ENCODE data around the gene SUGP1.
A peak's percentile ranks its signal among the peaks of the same experiment; 100 is the strongest.

Gene SUGP1

DNA sequence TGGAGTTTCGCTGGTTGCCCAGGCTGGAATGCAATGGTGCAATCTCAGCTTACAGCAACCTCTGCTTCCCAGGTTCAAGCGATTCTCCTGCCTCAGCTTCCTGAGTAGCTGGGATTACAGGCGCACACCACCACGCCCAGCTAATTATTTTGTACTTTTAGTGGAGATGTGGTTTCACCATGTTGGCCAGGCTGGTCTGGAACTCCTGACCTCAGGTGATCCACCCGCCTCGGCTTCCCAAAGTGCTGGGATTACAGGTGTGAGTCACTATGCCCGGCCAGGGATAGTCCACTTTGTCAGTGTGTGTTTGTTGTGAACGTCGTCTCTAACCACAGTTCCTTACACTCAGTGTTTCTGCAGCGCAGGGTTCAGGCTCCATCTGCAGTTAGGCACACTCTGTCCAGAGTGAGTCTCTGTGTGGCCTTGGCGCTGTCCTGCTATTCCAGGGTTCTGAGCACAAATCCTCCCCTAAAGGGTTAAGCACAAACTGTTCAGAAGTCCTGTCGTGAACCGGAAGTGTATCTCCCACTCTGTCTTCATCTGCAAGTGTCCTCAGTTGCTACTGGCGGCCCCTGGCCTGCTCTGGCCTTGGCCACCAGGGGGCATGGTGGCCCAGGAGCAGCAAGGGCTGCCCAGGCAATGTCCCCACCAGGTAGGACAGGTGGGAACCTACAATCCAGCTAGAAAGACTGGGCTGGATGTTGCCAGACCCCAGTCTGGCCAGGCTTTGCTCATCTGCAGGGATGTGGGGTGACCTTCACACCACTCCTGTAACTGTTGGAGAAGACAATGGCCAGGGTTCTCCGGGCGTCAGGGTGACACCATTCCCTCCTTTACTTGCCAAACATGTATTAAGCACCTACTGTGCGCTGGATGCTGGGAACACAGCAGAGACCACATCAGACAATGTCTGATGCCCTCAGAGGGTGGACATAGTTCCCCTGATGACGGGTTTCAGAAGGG, 46.4 kb upstream of the SUGP1 start:
- no peaks in the 10 kb centered on the region for H3K9me2 ChIP-seq (ENCODE audit: low read depth, low read length)
- H3K79me2 ChIP-seq (ENCODE audit: insufficient read depth, low read length): no peaks in the 10 kb centered on the region
- no peaks in the 10 kb centered on the region for H4K20me1 ChIP-seq (ENCODE audit: insufficient read depth, low read length)
- H3K9ac ChIP-seq (ENCODE audit: low read length): peak overlapping the region; percentile 7; the same call in 1 of the 2 replicates
- no peak for TF ChIP-seq EZH2 (IDR thresholded peaks at IDR 0.05; ENCODE audit: borderline replicate concordance, low read length)
- TF ChIP-seq, protein P1, sequence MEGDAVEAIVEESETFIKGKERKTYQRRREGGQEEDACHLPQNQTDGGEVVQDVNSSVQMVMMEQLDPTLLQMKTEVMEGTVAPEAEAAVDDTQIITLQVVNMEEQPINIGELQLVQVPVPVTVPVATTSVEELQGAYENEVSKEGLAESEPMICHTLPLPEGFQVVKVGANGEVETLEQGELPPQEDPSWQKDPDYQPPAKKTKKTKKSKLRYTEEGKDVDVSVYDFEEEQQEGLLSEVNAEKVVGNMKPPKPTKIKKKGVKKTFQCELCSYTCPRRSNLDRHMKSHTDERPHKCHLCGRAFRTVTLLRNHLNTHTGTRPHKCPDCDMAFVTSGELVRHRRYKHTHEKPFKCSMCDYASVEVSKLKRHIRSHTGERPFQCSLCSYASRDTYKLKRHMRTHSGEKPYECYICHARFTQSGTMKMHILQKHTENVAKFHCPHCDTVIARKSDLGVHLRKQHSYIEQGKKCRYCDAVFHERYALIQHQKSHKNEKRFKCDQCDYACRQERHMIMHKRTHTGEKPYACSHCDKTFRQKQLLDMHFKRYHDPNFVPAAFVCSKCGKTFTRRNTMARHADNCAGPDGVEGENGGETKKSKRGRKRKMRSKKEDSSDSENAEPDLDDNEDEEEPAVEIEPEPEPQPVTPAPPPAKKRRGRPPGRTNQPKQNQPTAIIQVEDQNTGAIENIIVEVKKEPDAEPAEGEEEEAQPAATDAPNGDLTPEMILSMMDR (IDR thresholded peaks at IDR 0.05; ENCODE audit: low read length): peak; percentile 99
- H3K36me3 ChIP-seq (ENCODE audit: insufficient read depth, low read length): no peaks in the 10 kb centered on the region
- H3K4me1 ChIP-seq (ENCODE audit: insufficient read depth, low read length, severe bottlenecking): peaks cover 39% of the 10 kb centered on the region
- H3K4me2 ChIP-seq (ENCODE audit: low read length): peak overlapping the region; percentile 50
- no peaks in the 10 kb centered on the region for H3F3A ChIP-seq (ENCODE audit: insufficient read depth, low read length)
- H3K9me3 ChIP-seq (ENCODE audit: low read length): no peaks in the 10 kb centered on the region
- peak overlapping the region; percentile 2; the same call in 1 of the 2 replicates for H2AFZ ChIP-seq (ENCODE audit: low read length)
- no peaks in the 10 kb centered on the region for H3K27me3 ChIP-seq (ENCODE audit: insufficient read depth, low read length)
- H3K27ac ChIP-seq (ENCODE audit: low read depth, low read length, poor library complexity, severe bottlenecking): peak overlapping the region; percentile 24
- H3K4me3 ChIP-seq (ENCODE audit: low read depth, low read length, poor library complexity, severe bottlenecking): peak overlapping the region; percentile 32

DNA sequence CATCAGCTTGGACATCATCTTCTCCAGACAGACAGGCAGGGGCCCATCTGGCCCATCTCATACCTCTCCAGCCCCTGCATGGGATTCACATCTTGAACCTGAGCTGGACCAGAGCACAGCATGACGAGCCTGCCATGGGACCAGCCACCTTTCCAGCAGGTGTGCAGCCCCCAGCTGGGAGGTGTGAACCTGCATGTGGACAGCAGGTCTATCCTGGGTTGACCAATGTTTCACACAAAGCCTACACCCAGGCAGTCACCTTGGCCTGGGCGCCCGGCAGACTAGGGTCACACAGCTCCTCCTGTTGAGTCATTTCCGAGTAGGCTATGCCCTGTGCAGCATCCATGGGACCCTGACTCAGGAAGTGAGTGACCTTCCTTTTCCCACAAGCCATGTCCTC, 41.8 kb upstream of the SUGP1 start:
- H3K4me1 ChIP-seq (ENCODE audit: insufficient read depth, low read length, severe bottlenecking): peaks cover 51% of the 10 kb centered on the region

DNA sequence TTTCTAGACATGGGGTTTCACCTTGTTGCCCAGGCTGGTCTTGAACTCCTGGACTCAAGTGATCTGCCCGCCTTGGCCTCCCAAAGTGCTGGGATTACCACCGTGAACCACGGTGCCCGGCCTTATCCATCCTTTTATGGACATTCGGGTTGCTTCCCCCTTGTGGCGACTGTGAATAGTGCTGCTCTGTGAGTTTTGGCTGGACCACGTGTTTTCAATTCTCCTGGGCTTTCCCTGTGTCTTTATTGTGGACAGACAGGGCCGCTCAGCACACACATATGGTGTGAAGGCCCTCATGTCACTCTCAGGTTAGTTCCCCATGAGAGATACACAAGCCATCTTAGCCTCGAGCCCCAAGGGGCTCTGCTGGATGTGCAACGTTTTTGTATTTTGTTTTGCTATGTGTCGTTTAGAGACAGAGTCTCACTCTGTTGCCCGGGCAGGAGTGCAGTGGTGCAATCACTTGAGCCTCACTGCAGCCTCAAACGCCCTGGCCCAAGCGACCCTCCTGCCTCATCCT, 40.8 kb upstream of the SUGP1 start:
- Histone ChIP-seq H3K36me3 (ENCODE audit: insufficient read depth, low read length) (peaks cover 18% of the 10 kb centered on the region), H3K9ac (ENCODE audit: low read length) (peak overlapping the region; percentile 45; the same call in 1 of the 2 replicates), H3K4me3 (ENCODE audit: low read depth, low read length, poor library complexity, severe bottlenecking) (peak overlapping the region; percentile 28), H3F3A (ENCODE audit: insufficient read depth, low read length) (no peaks in the 10 kb centered on the region), H3K79me2 (ENCODE audit: insufficient read depth, low read length) (no peaks in the 10 kb centered on the region), H3K4me1 (ENCODE audit: insufficient read depth, low read length, severe bottlenecking) (peaks cover 44% of the 10 kb centered on the region), H3K27ac (ENCODE audit: low read depth, low read length, poor library complexity, severe bottlenecking) (peak overlapping the region; percentile 88), H3K9me2 (ENCODE audit: low read depth, low read length) (no peaks in the 10 kb centered on the region), H3K4me2 (ENCODE audit: low read length) (peak overlapping the region; percentile 61), H2AFZ (ENCODE audit: low read length) (no peak overlapping the region), H3K27me3 (ENCODE audit: insufficient read depth, low read length) (no peaks in the 10 kb centered on the region), H4K20me1 (ENCODE audit: insufficient read depth, low read length) (no peaks in the 10 kb centered on the region), H3K9me3 (ENCODE audit: low read length) (no peaks in the 10 kb centered on the region)
- TF ChIP-seq EZH2 (IDR thresholded peaks at IDR 0.05; ENCODE audit: borderline replicate concordance, low read length): no peak
- TF ChIP-seq, protein P1 (IDR thresholded peaks at IDR 0.05; ENCODE audit: low read length): peak; percentile 83

More for the DNA sequence above, 41.8 kb upstream of the SUGP1 start:
- H3F3A ChIP-seq (ENCODE audit: insufficient read depth, low read length): no peaks in the 10 kb centered on the region
- no peaks in the 10 kb centered on the region for H3K9me2 ChIP-seq (ENCODE audit: low read depth, low read length)
- peaks cover 9% of the 10 kb centered on the region; the same call in 1 of the 2 replicates for H3K36me3 ChIP-seq (ENCODE audit: insufficient read depth, low read length)
- no peak overlapping the region for H3K9ac ChIP-seq (ENCODE audit: low read length)
- no peaks in the 10 kb centered on the region for H4K20me1 ChIP-seq (ENCODE audit: insufficient read depth, low read length)
- no peak overlapping the region for H3K4me2 ChIP-seq (ENCODE audit: low read length)
- H3K4me3 ChIP-seq (ENCODE audit: low read depth, low read length, poor library complexity, severe bottlenecking): no peak overlapping the region
- peak overlapping the region; percentile 88 for H3K27ac ChIP-seq (ENCODE audit: low read depth, low read length, poor library complexity, severe bottlenecking)
- no peaks in the 10 kb centered on the region for H3K27me3 ChIP-seq (ENCODE audit: insufficient read depth, low read length)
- no peak overlapping the region for H2AFZ ChIP-seq (ENCODE audit: low read length)
- TF ChIP-seq, protein P1 (IDR thresholded peaks at IDR 0.05; ENCODE audit: low read length): no peak
- TF ChIP-seq EZH2 (IDR thresholded peaks at IDR 0.05; ENCODE audit: borderline replicate concordance, low read length): no peak
- H3K9me3 ChIP-seq (ENCODE audit: low read length): no peaks in the 10 kb centered on the region
- no peaks in the 10 kb centered on the region for H3K79me2 ChIP-seq (ENCODE audit: insufficient read depth, low read length)

Data from OCI-LY1 (cell line).